Endothelial cell of umbilical vein (primary cell): ENCODE results near the gene CAMTA1. TPM values are rescaled to one million over a fixed set of nuclear protein-coding genes. Genes with fewer than 3 reads are reported as not detected.

Experiments used
- BruUV-seq: library from RNA; stranded (reverse); fragments of 400-500 nt; replicated peaks from 2 replicates; lab custom pipeline; 2021; lab: Mats Ljungman, UMichigan
- CTCF ChIA-PET: fragments of 300-600, 350-600 bp; sonication (Branson Sonifier 250); formaldehyde crosslinking; loops from one replicate; lab custom pipeline; 2021; ENCODE audit warnings: antibody characterized with exemption, inconsistent platforms; lab: Charles Lee
- POLR2A ChIA-PET: fragments of 300-600, 350-600 bp; sonication (Branson Sonifier 250); formaldehyde crosslinking; loops from one replicate; lab custom pipeline; 2021; ENCODE audit warnings: antibody characterized with exemption, inconsistent platforms; lab: Charles Lee
- DNase-seq: peaks from one replicate; pipeline ENCODE4 v3.0.0-alpha.2; 2011; ENCODE audit warnings: low read depth, low spot score
- FAIRE-seq: peaks from 2 replicates; lab custom pipeline; 2011; peaks lifted over from hg19 to GRCh38; lab: Jason Lieb, UNC
- H2AFZ ChIP-seq: 2 replicates; pipeline ENCODE4 v1.6.0; 2012; ENCODE audit warnings: low read depth, low read length, control low read depth, inconsistent platforms
- H3K27ac ChIP-seq: 2 replicates; pipeline ENCODE4 v1.5.1; 2011; ENCODE audit warnings: low read depth, mild to moderate bottlenecking, control low read depth, low read length, moderate library complexity; ENCODE audit not compliant: insufficient read depth
- H3K27me3 ChIP-seq, 2 experiments: 2 replicates each; pipeline versions ENCODE4 v1.6.0 to v1.6.1; 2011; ENCODE audit warnings: low read length in 2 of 2, mixed read lengths in 1 of 2; ENCODE audit not compliant: control insufficient read depth in 2 of 2, insufficient read depth in 2 of 2
- H3K36me3 ChIP-seq, 2 experiments: 2 replicates in 1 of 2; 3 replicates in 1 of 2; pipeline ENCODE4 v1.5.1; 2011; ENCODE audit warnings: low read length in 2 of 2, mild to moderate bottlenecking in 1 of 2, moderate library complexity in 1 of 2; ENCODE audit not compliant: control insufficient read depth in 2 of 2, insufficient read depth in 2 of 2; ENCODE audit errors: extremely low read depth in 1 of 2
- H3K4me1 ChIP-seq: 3 replicates; pipeline ENCODE4 v1.5.1; 2011; ENCODE audit warnings: mild to moderate bottlenecking, low read length; ENCODE audit not compliant: control insufficient read depth, insufficient read depth; ENCODE audit errors: extremely low read depth
- H3K4me2 ChIP-seq: 2 replicates; pipeline ENCODE4 v1.6.1; 2011; ENCODE audit warnings: low read length, control low read depth, mixed read lengths; ENCODE audit not compliant: insufficient read depth
- H3K4me3 ChIP-seq, 3 experiments: fragments of 200-600 bp in 1 of 3; sonication (generic), shearing (Covaris generic) in 1 of 3; replicated peaks in 1 of 3; 2 replicates each; pipeline ENCODE4 v1.5.1; 2011 to 2016; ENCODE audit warnings: control low read depth in 3 of 3, low read length in 3 of 3, mild to moderate bottlenecking in 2 of 3, inconsistent platforms in 1 of 3, low read depth in 1 of 3, moderate library complexity in 1 of 3; ENCODE audit not compliant: insufficient read depth in 1 of 3
- H3K79me2 ChIP-seq: 2 replicates; pipeline ENCODE4 v1.6.0; 2012; ENCODE audit warnings: low read length, inconsistent platforms; ENCODE audit not compliant: control insufficient read depth, insufficient read depth
- H3K9ac ChIP-seq: replicated peaks from 2 replicates; pipeline ENCODE3; 2011; ENCODE audit warnings: low read length, control low read depth; ENCODE audit not compliant: insufficient read depth; ENCODE audit errors: extremely low read depth
- H3K9me1 ChIP-seq: replicated peaks from 3 replicates; pipeline ENCODE4 v1.6.0; 2011; ENCODE audit warnings: mild to moderate bottlenecking, low read length; ENCODE audit not compliant: control insufficient read depth, insufficient read depth; ENCODE audit errors: extremely low read depth
- H3K9me3 ChIP-seq: replicated peaks from 2 replicates; pipeline ENCODE4 v1.5.1; 2012; ENCODE audit warnings: low read length, inconsistent platforms; ENCODE audit not compliant: control insufficient read depth, insufficient read depth
- H4K20me1 ChIP-seq: replicated peaks from 2 replicates; pipeline ENCODE3; 2011; ENCODE audit warnings: mild to moderate bottlenecking, low read length; ENCODE audit not compliant: control insufficient read depth, insufficient read depth; ENCODE audit errors: extremely low read depth
- CTCF ChIP-seq, 2 donors: IDR thresholded peaks; 1 replicate in 1 of 2; 2 replicates in 1 of 2; pipeline ENCODE4 v1.5.1; 2011; ENCODE audit warnings: low read length in 2 of 2, mild to moderate bottlenecking in 2 of 2, moderate library complexity in 2 of 2, control low read depth in 1 of 2, inconsistent platforms in 1 of 2, low read depth in 1 of 2; ENCODE audit not compliant: insufficient read depth in 1 of 2; ENCODE audit errors: extremely low read depth in 1 of 2
- EZH2 ChIP-seq: IDR thresholded peaks from 2 replicates; pipeline ENCODE4 v1.6.1; 2012; ENCODE audit warnings: borderline replicate concordance, low read depth, mild to moderate bottlenecking, moderate library complexity, low read length, inconsistent platforms; ENCODE audit not compliant: severe bottlenecking
- FOS ChIP-seq: IDR thresholded peaks from 2 replicates; pipeline ENCODE4 v1.6.1; 2011; ENCODE audit warnings: mild to moderate bottlenecking, low read length, moderate library complexity, borderline replicate concordance; ENCODE audit not compliant: insufficient read depth
- GATA2 ChIP-seq: IDR thresholded peaks from 2 replicates; pipeline ENCODE4 v1.7.0; 2011; ENCODE audit warnings: low read depth, mild to moderate bottlenecking, moderate library complexity, mixed read lengths, low read length; ENCODE audit not compliant: insufficient read length, insufficient read depth
- JUN ChIP-seq: IDR thresholded peaks from 2 replicates; pipeline ENCODE4 v1.6.1; 2011; ENCODE audit warnings: borderline replicate concordance, low read depth; ENCODE audit not compliant: insufficient read length, insufficient read depth
- MYC ChIP-seq: IDR thresholded peaks from one replicate; pipeline ENCODE4 v1.6.1; 2011; ENCODE audit warnings: mild to moderate bottlenecking, low read depth, low read length
- POLR2A ChIP-seq: IDR thresholded peaks from 2 replicates; pipeline ENCODE4 v1.6.1; 2012; ENCODE audit warnings: low read depth, mild to moderate bottlenecking, control low read depth, low read length
- POLR2AphosphoS5 ChIP-seq: IDR thresholded peaks from 2 replicates; pipeline ENCODE4 v1.6.1; 2012; ENCODE audit warnings: low read depth, mild to moderate bottlenecking, control low read depth, low read length, moderate library complexity; ENCODE audit not compliant: insufficient read depth
- dilution Hi-C: fragments of 300-500 bp; cut with MboI; formaldehyde crosslinking; loops from one replicate; pipeline ENCODE4 v1.15.0; 2019; ENCODE audit warnings: low sequenced_read_pairs; ENCODE audit not compliant: extremely low pct_ligation_motif_present
- intact Hi-C: fragments of 100-400 bp; cut with micrococcal nuclease; formaldehyde crosslinking; loops from one replicate; pipeline ENCODE4 v1.10.0; 2022
- polyA plus RNA-seq, 4 experiments: library from polyadenylated mRNA; depleted of rRNA in 3 of 4; stranded (reverse) in 3 of 4; unstranded in 1 of 4; fragments of >200 nt; gene quantifications; 2 replicates each; pipeline versions ENCODE4 v1.2.1 to v1.2.3, GENCODE V29; 2011 to 2012; ENCODE audit warnings: missing spikeins in 1 of 4
- total RNA-seq: library from RNA; stranded (reverse); gene quantifications from 2 replicates; pipeline ENCODE4 v1.2.3, GENCODE V29; 2021
- TF ChIP-seq, protein P1 (sequence below): IDR thresholded peaks from 2 replicates; pipeline ENCODE4 v1.6.1; 2011; ENCODE audit not compliant: insufficient read depth, insufficient read length

CAMTA1 gene
- total and polyA plus RNA-seq, 2 donors (not counting 3 experiments of a cell fraction or from before 2014, with no cell fraction given): 50.8 to 92.7 TPM

GRCh38 chr1:7224081-7224534 is 438.9 kb downstream of the CAMTA1 start:
- Histone ChIP-seq H2AFZ (no peak overlapping the region), H3K27ac (no peak overlapping the region), H3K9me3 (no peaks in the 10 kb centered on the region), H3K4me1 (no peaks in the 10 kb centered on the region), H3K27me3 (no peaks in the 10 kb centered on the region), H3K9me1 (no peaks in the 10 kb centered on the region), H3K9ac (no peak overlapping the region), H3K4me2 (no peak overlapping the region), H3K79me2 (no peaks in the 10 kb centered on the region), H3K4me3 (no peak overlapping the region), H3K36me3 (no peaks in the 10 kb centered on the region), H4K20me1 (no peaks in the 10 kb centered on the region)
- CTCF ChIA-PET: interaction anchor here (0.7 to 1.9 kb wide), 3 partner anchors 421 to 426 kb away, joined by 3 to 9 read pairs (median 4); no protein-coding TSS in a partner anchor
- no TSS peak for BruUV-seq
- intact Hi-C loops: loop anchor here (1.0 to 2.0 kb wide), 2 partner anchors 353 to 423 kb away; no protein-coding TSS in a partner anchor
- DNase-seq (no peak), FAIRE-seq (no peak)
- POLR2A ChIA-PET: no interaction called here
- TF ChIP-seq POLR2AphosphoS5: no peak
- no peak for TF ChIP-seq JUN
- no peak for TF ChIP-seq POLR2A
- no peak for TF ChIP-seq MYC
- dilution Hi-C loops: no loop called here

DNA sequence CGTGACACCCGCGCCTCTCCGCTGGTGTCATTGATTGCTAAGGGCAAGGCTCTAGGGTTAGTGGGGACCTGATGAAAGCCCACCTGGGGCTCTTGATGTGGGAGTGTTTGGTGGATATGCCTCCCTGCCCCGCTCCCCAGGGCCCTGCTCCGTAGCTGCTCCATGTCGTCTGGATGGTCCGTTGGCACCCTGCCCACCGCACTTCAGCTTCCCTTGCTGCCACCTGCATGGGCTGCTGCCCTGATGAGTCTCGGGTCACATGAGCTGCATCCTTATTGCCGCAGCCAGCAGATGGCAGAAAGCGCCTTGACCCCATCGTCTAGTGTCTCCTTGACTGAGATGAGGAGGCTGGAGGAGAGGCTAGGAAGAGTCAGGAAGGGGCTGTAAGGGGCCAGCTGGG is 439.4 kb downstream of the CAMTA1 start:
- H3K4me2 ChIP-seq: no peak overlapping the region
- no peaks in the 10 kb centered on the region for H4K20me1 ChIP-seq
- H3K27ac ChIP-seq: no peak overlapping the region
- no peaks in the 10 kb centered on the region for H3K4me1 ChIP-seq
- dilution Hi-C loops: no loop called here
- H3K36me3 ChIP-seq: no peaks in the 10 kb centered on the region
- FAIRE-seq: no peak
- no peaks in the 10 kb centered on the region for H3K9me1 ChIP-seq
- no peak for DNase-seq
- no peaks in the 10 kb centered on the region for H3K9me3 ChIP-seq
- H3K4me3 ChIP-seq: no peak overlapping the region
- H3K9ac ChIP-seq: no peak overlapping the region
- BruUV-seq: no TSS peak
- ChIA-PET POLR2A (no interaction called here), CTCF (interaction anchor here (0.7 to 1.9 kb wide), 3 partner anchors 420 to 425 kb away, joined by 3 to 9 read pairs (median 4); no protein-coding TSS in a partner anchor)
- no peaks in the 10 kb centered on the region for H3K79me2 ChIP-seq
- TF ChIP-seq CTCF (IDR thresholded peaks at IDR 0.05; ENCODE audit: extremely low read depth in 1 of 2, insufficient read depth in 1 of 2, low read depth in 1 of 2, low read length in 2 of 2): no peak
- no peak for TF ChIP-seq GATA2
- no peak for TF ChIP-seq EZH2
- TF ChIP-seq POLR2A: no peak
- TF ChIP-seq, protein P1, sequence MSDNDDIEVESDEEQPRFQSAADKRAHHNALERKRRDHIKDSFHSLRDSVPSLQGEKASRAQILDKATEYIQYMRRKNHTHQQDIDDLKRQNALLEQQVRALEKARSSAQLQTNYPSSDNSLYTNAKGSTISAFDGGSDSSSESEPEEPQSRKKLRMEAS: no peak
- TF ChIP-seq MYC: no peak
- no peak for TF ChIP-seq POLR2AphosphoS5
- no peak for TF ChIP-seq JUN
- TF ChIP-seq FOS: no peak
- no peak overlapping the region for H2AFZ ChIP-seq
- intact Hi-C loops: loop anchor here (1.0 to 2.0 kb wide), 2 partner anchors 352 to 423 kb away; no protein-coding TSS in a partner anchor
- H3K27me3 ChIP-seq: no peaks in the 10 kb centered on the region
